GM10248 (cell line): ENCODE results near the gene ZNF620.
A peak's percentile ranks its signal among the peaks of the same experiment; 100 is the strongest.
"Not testable (repeated sequence)": the region's sequence is repeated elsewhere in the genome, so short reads cannot be mapped to it uniquely, and the experiment has no call there.

Source experiments
- CTCF ChIA-PET: fragments of 300-600 bp; sonication (Branson Sonifier 250); formaldehyde crosslinking; extraction: SDS; loops from one replicate; lab custom pipeline; 2021; ENCODE audit warnings: antibody characterized with exemption; lab: Yijun Ruan, JAX
- POLR2A ChIA-PET: fragments of 350-650 bp; sonication (Branson Sonifier 250); formaldehyde crosslinking; extraction: SDS; loops from one replicate; lab custom pipeline; 2020; ENCODE audit warnings: antibody characterized with exemption; lab: Yijun Ruan, JAX
- DNase-seq: peaks from one replicate; pipeline ENCODE4 v3.0.0; 2012; ENCODE audit errors: extremely low spot score
- TF ChIP-seq, protein P1 (sequence below): IDR thresholded peaks from 2 replicates; pipeline ENCODE4 v1.5.1; 2012; ENCODE audit warnings: mild to moderate bottlenecking, low read depth; ENCODE audit errors: extremely low read depth, missing control alignments, control extremely low read depth

Gene ZNF620

DNA sequence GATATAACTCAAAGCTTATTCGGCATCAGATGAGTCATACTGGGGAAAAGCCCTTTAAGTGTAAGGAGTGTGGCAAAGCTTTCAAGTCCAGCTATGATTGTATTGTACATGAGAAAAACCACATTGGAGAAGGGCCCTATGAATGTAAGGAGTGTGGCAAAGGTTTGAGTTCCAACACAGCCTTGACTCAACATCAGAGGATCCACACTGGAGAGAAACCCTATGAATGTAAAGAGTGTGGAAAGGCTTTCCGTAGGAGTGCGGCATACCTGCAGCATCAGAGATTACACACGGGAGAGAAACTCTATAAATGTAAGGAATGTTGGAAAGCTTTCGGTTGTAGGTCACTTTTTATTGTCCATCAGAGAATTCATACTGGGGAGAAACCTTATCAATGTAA lies 26.4 kb downstream of the ZNF620 start:
- POLR2A ChIA-PET: no interaction called here
- no peak for DNase-seq
- CTCF ChIA-PET: interaction anchor here (1.0 to 2.3 kb wide), 4 partner anchors 27 to 71 kb away, joined by 3 to 7 read pairs (median 3); partner anchors contain the start of gene ZNF620
- TF ChIP-seq, protein P1, sequence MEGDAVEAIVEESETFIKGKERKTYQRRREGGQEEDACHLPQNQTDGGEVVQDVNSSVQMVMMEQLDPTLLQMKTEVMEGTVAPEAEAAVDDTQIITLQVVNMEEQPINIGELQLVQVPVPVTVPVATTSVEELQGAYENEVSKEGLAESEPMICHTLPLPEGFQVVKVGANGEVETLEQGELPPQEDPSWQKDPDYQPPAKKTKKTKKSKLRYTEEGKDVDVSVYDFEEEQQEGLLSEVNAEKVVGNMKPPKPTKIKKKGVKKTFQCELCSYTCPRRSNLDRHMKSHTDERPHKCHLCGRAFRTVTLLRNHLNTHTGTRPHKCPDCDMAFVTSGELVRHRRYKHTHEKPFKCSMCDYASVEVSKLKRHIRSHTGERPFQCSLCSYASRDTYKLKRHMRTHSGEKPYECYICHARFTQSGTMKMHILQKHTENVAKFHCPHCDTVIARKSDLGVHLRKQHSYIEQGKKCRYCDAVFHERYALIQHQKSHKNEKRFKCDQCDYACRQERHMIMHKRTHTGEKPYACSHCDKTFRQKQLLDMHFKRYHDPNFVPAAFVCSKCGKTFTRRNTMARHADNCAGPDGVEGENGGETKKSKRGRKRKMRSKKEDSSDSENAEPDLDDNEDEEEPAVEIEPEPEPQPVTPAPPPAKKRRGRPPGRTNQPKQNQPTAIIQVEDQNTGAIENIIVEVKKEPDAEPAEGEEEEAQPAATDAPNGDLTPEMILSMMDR: no peak

DNA sequence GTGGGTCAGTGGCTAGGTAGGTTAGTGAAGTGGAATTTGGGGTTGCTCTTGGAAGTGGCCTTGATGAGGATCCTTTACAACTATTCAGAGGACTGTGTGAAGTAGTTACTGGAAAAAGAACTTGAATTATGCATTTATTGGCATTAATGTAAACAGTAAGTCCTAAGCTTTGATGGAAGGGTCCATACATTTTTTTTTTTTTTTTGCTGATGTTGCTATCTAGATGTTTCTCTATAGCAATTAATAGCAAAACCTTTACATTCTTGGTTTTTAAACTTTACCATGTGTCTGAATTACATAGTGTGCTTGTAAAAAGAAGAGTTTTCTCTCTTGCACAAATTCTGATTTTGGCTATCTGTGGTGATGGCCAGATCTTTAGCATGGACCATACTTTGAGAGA lies 28.4 kb downstream of the ZNF620 start:
- TF ChIP-seq, protein P1: no peak
- no peak for DNase-seq
- POLR2A ChIA-PET: no interaction called here
- CTCF ChIA-PET: interaction anchor here (1.1 to 2.3 kb wide), 3 partner anchors 8 to 29 kb away, joined by 3 to 7 read pairs (median 6); partner anchors contain the start of gene ZNF620

DNA sequence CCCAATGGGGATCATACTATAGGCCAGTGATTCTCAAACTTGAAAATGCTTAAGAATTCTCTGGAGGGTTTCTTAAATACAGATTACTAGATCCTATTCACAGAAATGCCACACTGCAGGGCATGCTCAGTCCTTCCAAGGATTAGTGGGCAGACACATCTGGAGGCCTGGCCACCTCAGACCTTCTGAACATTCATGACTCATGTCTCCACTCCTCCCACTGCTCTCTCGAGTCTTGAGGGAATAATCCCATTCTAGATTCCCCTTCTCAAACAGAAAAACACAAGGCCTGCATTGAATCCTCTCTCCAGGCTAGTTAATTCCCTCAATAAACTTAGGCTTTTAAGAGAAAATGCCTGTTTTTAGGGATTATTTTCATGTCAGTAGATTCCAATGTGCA lies 41.0 kb downstream of the ZNF620 start:
- DNase-seq: no peak
- TF ChIP-seq, protein P1: no peak
- CTCF ChIA-PET: no interaction called here
- POLR2A ChIA-PET: no interaction called here

DNA sequence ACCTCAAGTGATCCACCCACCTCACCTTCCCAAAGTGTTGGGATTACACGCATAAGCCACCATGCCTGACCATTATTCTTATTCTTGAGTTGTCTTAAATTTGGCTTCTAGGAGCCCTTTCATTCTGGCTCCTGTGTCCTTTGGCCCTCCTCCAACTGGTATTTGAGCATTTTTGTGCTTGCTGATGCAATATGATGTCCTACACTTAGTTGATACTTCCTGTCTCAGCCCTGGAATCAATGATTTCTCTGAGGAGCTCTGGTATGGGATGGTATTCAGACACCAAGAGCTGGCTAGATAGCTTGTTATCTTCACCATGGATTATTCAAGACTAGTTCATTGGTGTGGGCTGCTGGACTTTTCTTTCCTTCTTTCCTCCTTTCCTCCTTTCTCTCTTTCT lies 44.3 kb downstream of the ZNF620 start:
- POLR2A ChIA-PET: no interaction called here
- DNase-seq: no peak
- TF ChIP-seq, protein P1: no peak
- CTCF ChIA-PET: no interaction called here

DNA sequence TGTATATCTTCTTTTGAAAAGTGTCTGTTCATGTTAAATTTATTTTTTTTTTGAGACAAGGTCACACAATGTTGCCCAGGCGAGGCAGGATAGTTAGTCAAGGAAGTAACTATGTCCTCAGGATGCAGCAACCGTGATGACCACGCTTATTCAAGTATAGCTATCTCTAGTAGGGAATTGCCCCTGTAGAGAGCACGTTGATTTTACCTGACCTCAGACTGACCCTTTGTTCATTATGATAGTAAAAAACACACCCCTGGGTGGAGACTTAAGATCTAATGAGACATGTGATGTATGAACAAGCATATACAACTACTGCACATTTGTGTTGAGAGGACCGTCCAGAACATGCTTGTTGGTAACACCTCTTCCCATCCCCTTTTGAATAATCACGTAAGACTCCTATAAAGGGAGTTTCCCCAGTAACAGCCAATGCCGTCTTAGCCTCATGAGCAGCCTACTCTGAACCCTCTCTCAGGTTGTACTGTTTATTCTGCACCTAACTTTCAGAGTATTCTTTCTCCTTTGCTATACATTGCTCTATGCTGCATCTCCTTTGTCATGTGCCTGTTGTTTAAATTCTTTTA lies 51.8 kb downstream of the ZNF620 start:
- CTCF ChIA-PET: interaction anchor here (1.8 kb wide), 1 partner anchor 23 kb away, joined by 5 read pairs; no protein-coding TSS in a partner anchor
- TF ChIP-seq, protein P1: no peak
- POLR2A ChIA-PET: no interaction called here
- peak; percentile 12 for DNase-seq

DNA sequence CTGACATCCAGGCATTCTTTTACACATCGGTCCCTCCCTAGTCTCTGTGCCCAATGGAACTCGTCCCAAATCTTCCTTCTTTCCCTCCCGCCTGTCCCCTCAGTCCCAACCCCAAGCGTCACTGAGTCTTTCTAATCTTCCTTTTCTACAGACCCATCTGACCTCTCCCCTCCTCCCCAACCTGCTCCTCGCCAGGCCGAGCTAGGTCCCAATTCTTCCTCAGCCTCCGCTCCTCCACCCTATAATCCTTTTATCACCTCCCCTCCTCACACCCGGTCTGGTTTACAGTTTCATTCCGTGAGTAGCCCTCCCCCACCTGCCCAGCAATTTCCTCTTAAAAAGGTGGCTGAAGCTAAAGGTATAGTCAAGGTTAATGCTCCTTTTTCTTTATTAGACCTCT lies 56.6 kb downstream of the ZNF620 start:
- POLR2A ChIA-PET, DNase-seq, CTCF ChIA-PET: not testable (repeated sequence)

DNA sequence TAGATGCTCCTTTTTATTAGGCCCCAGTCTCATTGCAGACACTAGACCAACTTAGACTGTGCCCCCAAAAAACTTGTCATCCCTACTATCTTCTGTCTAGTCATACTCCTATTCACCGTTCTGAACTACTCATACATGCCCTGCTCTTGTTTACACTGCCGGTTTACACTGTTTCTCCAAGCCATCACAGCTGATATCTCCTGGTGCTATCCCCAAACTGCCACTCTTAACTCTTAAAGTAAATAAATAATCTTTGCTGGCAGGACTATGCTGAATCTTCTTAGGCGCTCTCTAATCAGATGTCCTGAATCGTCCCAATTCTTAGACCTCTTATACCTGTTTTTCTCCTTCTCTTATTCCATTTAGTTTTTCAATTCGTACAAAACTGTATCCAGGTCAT lies 59.8 kb downstream of the ZNF620 start:
- CTCF ChIA-PET: interaction anchor here (1.6 to 5.3 kb wide), 2 partner anchors 13 to 19 kb away, joined by 3 to 34 read pairs; no protein-coding TSS in a partner anchor
- POLR2A ChIA-PET, DNase-seq: not testable (repeated sequence)

DNA sequence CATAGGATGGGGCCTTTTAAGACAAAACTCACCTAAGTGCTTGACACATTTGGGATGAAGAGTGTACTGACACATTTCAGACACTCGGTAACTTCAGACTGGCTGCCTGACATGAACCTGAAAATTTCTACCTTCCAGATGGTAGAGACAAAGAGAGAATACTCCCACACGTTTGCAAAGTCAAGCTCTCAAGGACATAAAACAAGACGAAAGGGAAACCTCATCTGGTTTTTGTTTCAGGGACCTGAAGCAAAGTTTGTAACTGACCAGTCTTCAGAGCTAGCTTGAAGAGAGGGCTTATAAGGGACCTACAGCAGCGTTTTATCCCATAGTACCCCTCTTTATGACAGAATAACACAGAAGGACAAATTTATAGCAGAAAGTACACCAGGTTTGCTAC lies 60.9 kb downstream of the ZNF620 start:
- POLR2A ChIA-PET: no interaction called here
- CTCF ChIA-PET: interaction anchor here (1.6 to 5.3 kb wide), 2 partner anchors 12 to 18 kb away, joined by 3 to 34 read pairs; no protein-coding TSS in a partner anchor
- DNase-seq: no peak
- TF ChIP-seq, protein P1: no peak
